HFFc6 (cell line): ENCODE results near the gene GNB3. TPM values are rescaled to one million over a fixed set of nuclear protein-coding genes. Genes with fewer than 3 reads are reported as not detected.
"Not testable (repeated sequence)": the region's sequence is repeated elsewhere in the genome, so short reads cannot be mapped to it uniquely, and the experiment has no call there.

Experiments
- DNase-seq: peaks from one replicate; pipeline ENCODE4 v3.0.0-alpha.2; 2018
- H3K27ac Mint-ChIP-seq: 2 replicates; pipeline ENCODE4 v1.8.0; 2020; ENCODE audit warnings: mild to moderate bottlenecking, mixed read lengths
- H3K27me3 Mint-ChIP-seq: 2 replicates; pipeline ENCODE4 v1.8.0; 2021; ENCODE audit warnings: mild to moderate bottlenecking, moderate library complexity, mixed read lengths; ENCODE audit not compliant: insufficient read depth
- H3K36me3 Mint-ChIP-seq: 2 replicates; pipeline ENCODE4 v1.8.0; 2021; ENCODE audit warnings: low read depth, mixed read lengths
- H3K4me1 Mint-ChIP-seq: 2 replicates; pipeline ENCODE4 v1.8.0; 2020; ENCODE audit warnings: low read depth, mixed read lengths
- H3K4me3 Mint-ChIP-seq: 2 replicates; pipeline ENCODE4 v1.8.0; 2020; ENCODE audit warnings: mild to moderate bottlenecking, moderate library complexity, mixed read lengths
- H3K9me3 Mint-ChIP-seq: 2 replicates; pipeline ENCODE4 v1.8.0; 2020; ENCODE audit warnings: mild to moderate bottlenecking, mixed read lengths
- CTCF ChIP-seq: fragments of 200-600 bp; sonication (generic); IDR thresholded peaks from 2 replicates; pipeline ENCODE4 v1.5.0; 2021; ENCODE audit warnings: antibody characterized with exemption, mild to moderate bottlenecking
- total RNA-seq, 6 experiments: library from RNA; stranded (reverse); fragmentation: NEBNext Ultra II Directional; extraction: Animal tissue kit (Norgen Biotek cat#: 25700); gene quantifications; 2 replicates in 1 of 6; 3 replicates in 5 of 6; pipeline ENCODE4 v1.2.3, GENCODE V29; 2021

Gene GNB3
- total RNA-seq, 6 experiments from 2014 or later: 4.3 to 7.2 (median 6.3) TPM

- Mint-ChIP-seq H3K27ac (peak within 1 kb of the TSS; percentile 91), H3K9me3 (no peaks in the 10 kb centered on the region), H3K4me3 (peak within 1 kb of the TSS; percentile 93), H3K27me3 (peaks cover 6% of the 10 kb centered on the region; the same call in 1 of the 2 replicates), H3K4me1 (peaks cover 52% of the 10 kb centered on the region), H3K36me3 (peaks cover 31% of the 10 kb centered on the region)
- no peak for TF ChIP-seq CTCF
- DNase-seq: peak; percentile 89
Observed at GRCh38 chr12:6873094-6874014, 32.6 kb downstream of the GNB3 start, which contains the start of gene SPSB2. TSS of gene SPSB2 (minus strand) at chr12:6873303. CDS start at chr12:6872901, 402 bp downstream.

- Mint-ChIP-seq H3K36me3 (peaks cover 25% of the 10 kb centered on the region), H3K4me1 (peaks cover 46% of the 10 kb centered on the region), H3K27ac (peak overlapping the region; percentile 91), H3K4me3 (peak overlapping the region; percentile 93)
- H3K9me3 Mint-ChIP-seq, H3K27me3 Mint-ChIP-seq, DNase-seq: not testable (repeated sequence)
Observed at GRCh38 chr12:6874015-6874368, 33.3 kb downstream of the GNB3 start.

- H3K4me3 Mint-ChIP-seq, H3K36me3 Mint-ChIP-seq, H3K4me1 Mint-ChIP-seq, DNase-seq, H3K9me3 Mint-ChIP-seq, H3K27ac Mint-ChIP-seq, H3K27me3 Mint-ChIP-seq: not testable (repeated sequence)
Observed at GRCh38 chr12:6879824-6880223, 39.1 kb downstream of the GNB3 start.

- Mint-ChIP-seq H3K4me1 (no peaks in the 10 kb centered on the region), H3K27ac (no peak overlapping the region), H3K9me3 (no peaks in the 10 kb centered on the region), H3K4me3 (no peak overlapping the region), H3K36me3 (no peaks in the 10 kb centered on the region), H3K27me3 (0 out of 2 replicates have a peak, but pooled peaks cover 2% of the 10 kb centered on the region)
- no peak for TF ChIP-seq CTCF
- DNase-seq: no peak
Observed at GRCh38 chr12:6883252-6883651, 42.5 kb downstream of the GNB3 start.

GRCh38 chr12:6883683-6884082 is 43.0 kb downstream of the GNB3 start:
- Mint-ChIP-seq H3K27me3 (0 out of 2 replicates have a peak, but pooled peaks cover 2% of the 10 kb centered on the region), H3K4me1 (no peaks in the 10 kb centered on the region), H3K36me3 (no peaks in the 10 kb centered on the region), H3K9me3 (no peaks in the 10 kb centered on the region), H3K27ac (no peak overlapping the region), H3K4me3 (no peak overlapping the region)
- TF ChIP-seq CTCF: no peak
- no peak for DNase-seq

GRCh38 chr12:6884539-6884938 is 43.8 kb downstream of the GNB3 start:
- Mint-ChIP-seq H3K27ac (no peak overlapping the region), H3K4me1 (no peaks in the 10 kb centered on the region), H3K36me3 (no peaks in the 10 kb centered on the region), H3K9me3 (no peaks in the 10 kb centered on the region), H3K27me3 (0 out of 2 replicates have a peak, but pooled peaks cover 2% of the 10 kb centered on the region), H3K4me3 (no peak overlapping the region)
- TF ChIP-seq CTCF: no peak
- no peak for DNase-seq

GRCh38 chr12:6886206-6886999 is 45.7 kb downstream of the GNB3 start:
- H3K36me3 Mint-ChIP-seq, H3K4me3 Mint-ChIP-seq, H3K27ac Mint-ChIP-seq, DNase-seq, H3K27me3 Mint-ChIP-seq, H3K9me3 Mint-ChIP-seq: not testable (repeated sequence)
- peaks cover 11% of the 10 kb centered on the region for H3K4me1 Mint-ChIP-seq
